Endothelial cell of umbilical vein (primary cell): ENCODE measurements around the gene GGT6. TPM values are rescaled to one million over a fixed set of nuclear protein-coding genes. Genes with fewer than 3 reads are reported as not detected.
"Not testable (repeated sequence)": the region's sequence is repeated elsewhere in the genome, so short reads cannot be mapped to it uniquely, and the experiment has no call there.

Experiments
- BruUV-seq: library from RNA; stranded (reverse); fragments of 400-500 nt; replicated peaks from 2 replicates; lab custom pipeline; 2021; lab: Mats Ljungman, UMichigan
- CTCF ChIA-PET: fragments of 300-600, 350-600 bp; sonication (Branson Sonifier 250); formaldehyde crosslinking; loops from one replicate; lab custom pipeline; 2021; ENCODE audit warnings: antibody characterized with exemption, inconsistent platforms; lab: Charles Lee
- POLR2A ChIA-PET: fragments of 300-600, 350-600 bp; sonication (Branson Sonifier 250); formaldehyde crosslinking; loops from one replicate; lab custom pipeline; 2021; ENCODE audit warnings: antibody characterized with exemption, inconsistent platforms; lab: Charles Lee
- DNase-seq: peaks from one replicate; pipeline ENCODE4 v3.0.0-alpha.2; 2011; ENCODE audit warnings: low read depth, low spot score
- FAIRE-seq: peaks from 2 replicates; lab custom pipeline; 2011; peaks lifted over from hg19 to GRCh38; lab: Jason Lieb, UNC
- H2AFZ ChIP-seq: 2 replicates; pipeline ENCODE4 v1.6.0; 2012; ENCODE audit warnings: low read depth, low read length, control low read depth, inconsistent platforms
- H3K27ac ChIP-seq: 2 replicates; pipeline ENCODE4 v1.5.1; 2011; ENCODE audit warnings: low read depth, mild to moderate bottlenecking, control low read depth, low read length, moderate library complexity; ENCODE audit not compliant: insufficient read depth
- H3K27me3 ChIP-seq, 2 experiments: 2 replicates each; pipeline versions ENCODE4 v1.6.0 to v1.6.1; 2011; ENCODE audit warnings: low read length in 2 of 2, mixed read lengths in 1 of 2; ENCODE audit not compliant: control insufficient read depth in 2 of 2, insufficient read depth in 2 of 2
- H3K36me3 ChIP-seq, 2 experiments: 2 replicates in 1 of 2; 3 replicates in 1 of 2; pipeline ENCODE4 v1.5.1; 2011; ENCODE audit warnings: low read length in 2 of 2, mild to moderate bottlenecking in 1 of 2, moderate library complexity in 1 of 2; ENCODE audit not compliant: control insufficient read depth in 2 of 2, insufficient read depth in 2 of 2; ENCODE audit errors: extremely low read depth in 1 of 2
- H3K4me1 ChIP-seq: 3 replicates; pipeline ENCODE4 v1.5.1; 2011; ENCODE audit warnings: mild to moderate bottlenecking, low read length; ENCODE audit not compliant: control insufficient read depth, insufficient read depth; ENCODE audit errors: extremely low read depth
- H3K4me2 ChIP-seq: 2 replicates; pipeline ENCODE4 v1.6.1; 2011; ENCODE audit warnings: low read length, control low read depth, mixed read lengths; ENCODE audit not compliant: insufficient read depth
- H3K4me3 ChIP-seq, 3 experiments: fragments of 200-600 bp in 1 of 3; sonication (generic), shearing (Covaris generic) in 1 of 3; replicated peaks in 1 of 3; 2 replicates each; pipeline ENCODE4 v1.5.1; 2011 to 2016; ENCODE audit warnings: control low read depth in 3 of 3, low read length in 3 of 3, mild to moderate bottlenecking in 2 of 3, inconsistent platforms in 1 of 3, low read depth in 1 of 3, moderate library complexity in 1 of 3; ENCODE audit not compliant: insufficient read depth in 1 of 3
- H3K79me2 ChIP-seq: 2 replicates; pipeline ENCODE4 v1.6.0; 2012; ENCODE audit warnings: low read length, inconsistent platforms; ENCODE audit not compliant: control insufficient read depth, insufficient read depth
- H3K9ac ChIP-seq: replicated peaks from 2 replicates; pipeline ENCODE3; 2011; ENCODE audit warnings: low read length, control low read depth; ENCODE audit not compliant: insufficient read depth; ENCODE audit errors: extremely low read depth
- H3K9me1 ChIP-seq: replicated peaks from 3 replicates; pipeline ENCODE4 v1.6.0; 2011; ENCODE audit warnings: mild to moderate bottlenecking, low read length; ENCODE audit not compliant: control insufficient read depth, insufficient read depth; ENCODE audit errors: extremely low read depth
- H3K9me3 ChIP-seq: replicated peaks from 2 replicates; pipeline ENCODE4 v1.5.1; 2012; ENCODE audit warnings: low read length, inconsistent platforms; ENCODE audit not compliant: control insufficient read depth, insufficient read depth
- H4K20me1 ChIP-seq: replicated peaks from 2 replicates; pipeline ENCODE3; 2011; ENCODE audit warnings: mild to moderate bottlenecking, low read length; ENCODE audit not compliant: control insufficient read depth, insufficient read depth; ENCODE audit errors: extremely low read depth
- FOS ChIP-seq: IDR thresholded peaks from 2 replicates; pipeline ENCODE4 v1.6.1; 2011; ENCODE audit warnings: mild to moderate bottlenecking, low read length, moderate library complexity, borderline replicate concordance; ENCODE audit not compliant: insufficient read depth
- dilution Hi-C: fragments of 300-500 bp; cut with MboI; formaldehyde crosslinking; loops from one replicate; pipeline ENCODE4 v1.15.0; 2019; ENCODE audit warnings: low sequenced_read_pairs; ENCODE audit not compliant: extremely low pct_ligation_motif_present
- intact Hi-C: fragments of 100-400 bp; cut with micrococcal nuclease; formaldehyde crosslinking; loops from one replicate; pipeline ENCODE4 v1.10.0; 2022
- polyA plus RNA-seq, 4 experiments: library from polyadenylated mRNA; depleted of rRNA in 3 of 4; stranded (reverse) in 3 of 4; unstranded in 1 of 4; fragments of >200 nt; gene quantifications; 2 replicates each; pipeline versions ENCODE4 v1.2.1 to v1.2.3, GENCODE V29; 2011 to 2012; ENCODE audit warnings: missing spikeins in 1 of 4
- total RNA-seq: library from RNA; stranded (reverse); gene quantifications from 2 replicates; pipeline ENCODE4 v1.2.3, GENCODE V29; 2021

The GGT6 gene
- total and polyA plus RNA-seq, 2 donors (not counting 3 experiments of a cell fraction or from before 2014, with no cell fraction given): not detected

GRCh38 chr17:4579678-4580077, 19.3 kb upstream of the GGT6 start:
- no peak overlapping the region for H2AFZ ChIP-seq
- no peaks in the 10 kb centered on the region for H3K4me1 ChIP-seq
- CTCF ChIA-PET: interaction anchor here (4.8 kb wide), 1 partner anchor 12 kb away, joined by 41 read pairs; no protein-coding TSS in a partner anchor
- BruUV-seq: no TSS peak
- H3K9me3 ChIP-seq: no peaks in the 10 kb centered on the region
- no peak overlapping the region for H3K4me3 ChIP-seq
- intact Hi-C loops (no loop called here), dilution Hi-C loops (no loop called here)
- H3K27me3 ChIP-seq: peaks cover 19 to 20% of the 10 kb centered on the region in 2 experiments
- POLR2A ChIA-PET: no interaction called here
- H4K20me1 ChIP-seq: no peaks in the 10 kb centered on the region
- no peak overlapping the region for H3K4me2 ChIP-seq
- no peak overlapping the region for H3K27ac ChIP-seq
- H3K36me3 ChIP-seq: no peaks in the 10 kb centered on the region
- H3K79me2 ChIP-seq: no peaks in the 10 kb centered on the region
- H3K9ac ChIP-seq: no peak overlapping the region
- DNase-seq (no peak), FAIRE-seq (no peak)
- no peaks in the 10 kb centered on the region for H3K9me1 ChIP-seq
- TF ChIP-seq FOS: no peak

- H3K9me3 ChIP-seq, POLR2A ChIA-PET, H3K4me1 ChIP-seq, H3K27ac ChIP-seq, BruUV-seq, DNase-seq, H3K36me3 ChIP-seq, H3K9me1 ChIP-seq, H2AFZ ChIP-seq, intact Hi-C loops, H3K4me3 ChIP-seq, H3K79me2 ChIP-seq, FAIRE-seq, H3K4me2 ChIP-seq, H3K9ac ChIP-seq, H4K20me1 ChIP-seq, dilution Hi-C loops: not testable (repeated sequence)
- H3K27me3 ChIP-seq: peaks cover 7 to 13% of the 10 kb centered on the region in 2 experiments
- CTCF ChIA-PET: interaction anchor here (1.0 to 4.8 kb wide), 2 partner anchors 11 to 47 kb away, joined by 3 to 41 read pairs; no protein-coding TSS in a partner anchor
Observed at GRCh38 chr17:4578349-4578748, 18.0 kb upstream of the GGT6 start.
